T-helper 2 cell treated with Interferon-gamma antibody and Interleukin-4, amounts not matched to agents 100 ng/mL and 5 ng/mL, for 36 hours (primary cell): ENCODE data around the gene C1S. TPM values are rescaled to one million over a fixed set of nuclear protein-coding genes. Genes with fewer than 3 reads are reported as not detected.

Experiments used
- total RNA-seq: library from RNA; stranded (reverse); gene quantifications from 2 replicates; pipeline ENCODE4 v1.2.3, GENCODE V29; 2022

Gene C1S
- total RNA-seq, 1 donor from 2014 or later = 2.2 TPM

Other genes with a start within 250 kb of the C1S start
- 0.18 and 0.32 TPM in 2 replicates for gene GPR162, start 238.9 kb upstream of the C1S start, total RNA-seq
- 0.73 and 1.3 TPM in 2 replicates for gene P3H3, start 232.3 kb upstream of the C1S start, total RNA-seq
- gene GNB3, start 219.8 kb upstream of the C1S start, total RNA-seq = 0.39 and 0.43 TPM in 2 replicates
- 77.3 and 78.4 TPM in 2 replicates for gene CDCA3, start 209.4 kb upstream of the C1S start, total RNA-seq
- gene USP5, start 208.6 kb upstream of the C1S start, total RNA-seq = 126 and 138 TPM in 2 replicates
- 1,157 and 1,161 TPM in 2 replicates for gene TPI1, start 193.2 kb upstream of the C1S start, total RNA-seq
- 14.0 and 14.6 TPM in 2 replicates for gene SPSB2, start 187.4 kb upstream of the C1S start, total RNA-seq
- gene LRRC23, start 155.9 kb upstream of the C1S start, total RNA-seq = 4.7 and 5.0 TPM in 2 replicates
- 114 and 120 TPM in 2 replicates for gene ENO2, start 146.1 kb upstream of the C1S start, total RNA-seq
- gene ATN1, start 132.8 kb upstream of the C1S start, total RNA-seq = 35.9 and 37.0 TPM in 2 replicates
- not detected in 2 replicates for gene RNU7-1, start 116.9 kb upstream of the C1S start, total RNA-seq
- 135 and 161 TPM in 2 replicates for gene C12orf57, start 116.7 kb upstream of the C1S start, total RNA-seq
- gene PTPN6, start 109.4 kb upstream of the C1S start, total RNA-seq = 255 and 267 TPM in 2 replicates
- gene PHB2, start 90.1 kb upstream of the C1S start, total RNA-seq = 242 and 243 TPM in 2 replicates
- gene EMG1, start 89.8 kb upstream of the C1S start, total RNA-seq = 67.4 and 69.6 TPM in 2 replicates
- gene LPCAT3, start 42.2 kb upstream of the C1S start, total RNA-seq = 32.7 and 33.3 TPM in 2 replicates
- 2.6 and 4.0 TPM in 2 replicates for gene C1R, start 31.7 kb downstream of the C1S start, total RNA-seq
- gene C1RL, start 48.5 kb downstream of the C1S start, total RNA-seq = 28.4 and 28.9 TPM in 2 replicates
- 0.50 and 0.84 TPM in 2 replicates for gene RBP5, start 68.2 kb downstream of the C1S start, total RNA-seq
- 80.3 and 81.9 TPM in 2 replicates for gene CLSTN3, start 69.7 kb downstream of the C1S start, total RNA-seq
- gene PEX5, start 129.0 kb downstream of the C1S start, total RNA-seq = 16.7 and 17.6 TPM in 2 replicates
- gene ACSM4, start 243.4 kb downstream of the C1S start, total RNA-seq = not detected in 2 replicates